SK-N-SH treated with all-trans-retinoic acid at 6 μM for 48 hours (cell line): ENCODE results near the gene GRIK3.

ENCODE experiments used
- ATAC-seq: fragments of 200-7000 bp; cut with Tn5 transposase; 3 replicates; pipeline ENCODE4 v1.9.1; 2020; ENCODE audit warnings: mild to moderate bottlenecking, moderate library complexity
- ARNTL ChIP-seq: fragments of 450-650 bp; formaldehyde crosslinking; IDR thresholded peaks from 2 replicates; pipeline ENCODE4 v1.5.0; 2020; ENCODE audit warnings: low read depth, mild to moderate bottlenecking, moderate library complexity, borderline replicate concordance
- BACH2 ChIP-seq: fragments of 250-450 bp; sonication (Bioruptor Pico); IDR thresholded peaks from 2 replicates; pipeline ENCODE4 v1.9.0; 2021; ENCODE audit warnings: mild to moderate bottlenecking, borderline replicate concordance
- CREB5 ChIP-seq: fragments of 250-450 bp; sonication (Bioruptor Pico); IDR thresholded peaks from 2 replicates; pipeline ENCODE4 v1.5.1; 2020; ENCODE audit warnings: low read depth, mild to moderate bottlenecking, moderate library complexity
- CSDC2 ChIP-seq: fragments of 250-450 bp; sonication (Bioruptor Pico); IDR thresholded peaks from 2 replicates; pipeline ENCODE4 v1.5.0; 2020; ENCODE audit warnings: mild to moderate bottlenecking, moderate library complexity
- CSRNP3 ChIP-seq: fragments of 250-450 bp; sonication (Bioruptor Pico); IDR thresholded peaks from 2 replicates; pipeline ENCODE4 v1.5.1; 2021; ENCODE audit warnings: mild to moderate bottlenecking, moderate library complexity
- ESRRG ChIP-seq: fragments of 250-450 bp; sonication (Bioruptor Pico); IDR thresholded peaks from 2 replicates; pipeline ENCODE4 v1.6.1; 2021; ENCODE audit warnings: mild to moderate bottlenecking
- GLIS3 ChIP-seq: fragments of 250-450 bp; sonication (Bioruptor Pico); IDR thresholded peaks from 2 replicates; pipeline ENCODE4 v1.5.0; 2020; ENCODE audit warnings: mild to moderate bottlenecking, moderate library complexity
- ISL1 ChIP-seq: fragments of 250-450 bp; sonication (Bioruptor Pico); IDR thresholded peaks from 2 replicates; pipeline ENCODE4 v2.1.2; 2022; ENCODE audit warnings: mild to moderate bottlenecking, moderate library complexity
- OSR1 ChIP-seq: fragments of 250-450 bp; sonication (Bioruptor Pico); IDR thresholded peaks from 2 replicates; pipeline ENCODE4 v1.8.0; 2022; ENCODE audit warnings: moderate library complexity, mild to moderate bottlenecking, inconsistent platforms
- POU6F1 ChIP-seq: fragments of 250-450 bp; sonication (Bioruptor Pico); IDR thresholded peaks from 2 replicates; pipeline ENCODE4 v1.8.0; 2021; ENCODE audit warnings: low read depth, mild to moderate bottlenecking, moderate library complexity, borderline replicate concordance
- PPARA ChIP-seq: fragments of 250-450 bp; sonication (Bioruptor Pico); IDR thresholded peaks from 2 replicates; pipeline ENCODE4 v1.5.0; 2020; ENCODE audit warnings: mild to moderate bottlenecking, borderline replicate concordance
- SNAI2 ChIP-seq: fragments of 250-450 bp; sonication (Bioruptor Pico); IDR thresholded peaks from 2 replicates; pipeline ENCODE4 v1.5.0; 2020; ENCODE audit warnings: mild to moderate bottlenecking, moderate library complexity
- TCF4 ChIP-seq: fragments of 250-450 bp; sonication (Bioruptor Pico); IDR thresholded peaks from 2 replicates; pipeline ENCODE4 v1.8.0; 2021; ENCODE audit warnings: mild to moderate bottlenecking, moderate library complexity, borderline replicate concordance
- TOX ChIP-seq: fragments of 250-450 bp; sonication (Bioruptor Pico); IDR thresholded peaks from 2 replicates; pipeline ENCODE4 v1.8.0; 2021; ENCODE audit warnings: mild to moderate bottlenecking, moderate library complexity, borderline replicate concordance
- TSHZ2 ChIP-seq: fragments of 250-450 bp; sonication (Bioruptor Pico); IDR thresholded peaks from 2 replicates; pipeline ENCODE4 v1.5.0; 2020; ENCODE audit warnings: mild to moderate bottlenecking, moderate library complexity
- ZC3H10 ChIP-seq: fragments of 250-450 bp; sonication (Bioruptor Pico); IDR thresholded peaks from 2 replicates; pipeline ENCODE4 v1.5.1; 2021; ENCODE audit warnings: mild to moderate bottlenecking, moderate library complexity
- ZFP3 ChIP-seq: fragments of 250-450 bp; sonication (Bioruptor Pico); IDR thresholded peaks from 2 replicates; pipeline ENCODE4 v1.5.0; 2020; ENCODE audit warnings: mild to moderate bottlenecking, moderate library complexity
- ZFP30 ChIP-seq: fragments of 450-650 bp; formaldehyde crosslinking; IDR thresholded peaks from 2 replicates; pipeline ENCODE4 v1.5.0; 2022; ENCODE audit warnings: mild to moderate bottlenecking, moderate library complexity
- ZNF565 ChIP-seq: fragments of 450-650 bp; formaldehyde crosslinking; conservative IDR thresholded peaks from 2 replicates; pipeline ENCODE4 v1.5.0; 2020; ENCODE audit warnings: low read depth, mild to moderate bottlenecking, moderate library complexity
- ZNF70 ChIP-seq: fragments of 450-650 bp; formaldehyde crosslinking; IDR thresholded peaks from 2 replicates; pipeline ENCODE4 v1.5.0; 2020; ENCODE audit warnings: mild to moderate bottlenecking, moderate library complexity
- ZNF8 ChIP-seq: fragments of 450-650 bp; formaldehyde crosslinking; IDR thresholded peaks from 2 replicates; pipeline ENCODE4 v1.5.0; 2020; ENCODE audit warnings: mild to moderate bottlenecking, moderate library complexity
- TF ChIP-seq, protein P1 (sequence below): fragments of 250-450 bp; sonication (Bioruptor Pico); IDR thresholded peaks from 2 replicates; pipeline ENCODE4 v1.8.0; 2020; ENCODE audit warnings: mild to moderate bottlenecking, moderate library complexity, borderline replicate concordance

The GRIK3 gene

GRCh38 chr1:36818771-36819170 is 215.5 kb downstream of the GRIK3 start:
- no peak for ATAC-seq

DNA sequence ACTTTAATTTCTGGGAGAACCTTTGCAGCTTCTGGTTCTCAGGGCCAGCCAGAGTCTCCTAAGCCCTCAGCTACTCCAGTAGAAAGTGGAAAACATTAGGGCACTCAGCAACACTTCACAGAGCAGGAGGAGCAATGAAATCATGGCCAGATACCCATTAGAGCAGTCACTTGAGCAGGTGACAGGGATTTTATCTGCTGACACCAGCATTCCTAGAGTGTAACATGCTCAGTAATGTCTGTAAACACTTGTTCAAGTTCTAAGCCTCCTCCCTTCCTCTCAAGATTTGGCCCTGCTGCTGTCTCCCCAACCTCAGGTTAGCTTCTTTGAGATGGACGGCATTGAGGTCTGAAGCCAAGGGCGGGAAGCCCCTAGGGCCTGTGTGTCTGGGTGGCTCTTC is 218.0 kb downstream of the GRIK3 start:
- ATAC-seq: no peak

More at GRCh38 chr1:36818771-36819170, 215.5 kb downstream of the GRIK3 start:
- TF ChIP-seq TOX (CRISPR knock-in tag) (no peak), ZFP3 (CRISPR knock-in tag) (no peak), OSR1 (no peak), ZNF565 (CRISPR knock-in tag) (no peak), ZNF70 (no peak), POU6F1 (no peak), PPARA (CRISPR knock-in tag) (no peak), ZNF8 (CRISPR knock-in tag) (no peak), GLIS3 (CRISPR knock-in tag) (no peak), ZFP30 (CRISPR knock-in tag) (no peak), ZC3H10 (CRISPR knock-in tag) (no peak), ISL1 (CRISPR knock-in tag) (no peak), ARNTL (CRISPR knock-in tag) (no peak), SNAI2 (no peak), TSHZ2 (CRISPR knock-in tag) (no peak), TCF4 (CRISPR knock-in tag) (no peak), CSDC2 (no peak), CSRNP3 (no peak), BACH2 (CRISPR knock-in tag) (no peak)
- TF ChIP-seq, protein P1, sequence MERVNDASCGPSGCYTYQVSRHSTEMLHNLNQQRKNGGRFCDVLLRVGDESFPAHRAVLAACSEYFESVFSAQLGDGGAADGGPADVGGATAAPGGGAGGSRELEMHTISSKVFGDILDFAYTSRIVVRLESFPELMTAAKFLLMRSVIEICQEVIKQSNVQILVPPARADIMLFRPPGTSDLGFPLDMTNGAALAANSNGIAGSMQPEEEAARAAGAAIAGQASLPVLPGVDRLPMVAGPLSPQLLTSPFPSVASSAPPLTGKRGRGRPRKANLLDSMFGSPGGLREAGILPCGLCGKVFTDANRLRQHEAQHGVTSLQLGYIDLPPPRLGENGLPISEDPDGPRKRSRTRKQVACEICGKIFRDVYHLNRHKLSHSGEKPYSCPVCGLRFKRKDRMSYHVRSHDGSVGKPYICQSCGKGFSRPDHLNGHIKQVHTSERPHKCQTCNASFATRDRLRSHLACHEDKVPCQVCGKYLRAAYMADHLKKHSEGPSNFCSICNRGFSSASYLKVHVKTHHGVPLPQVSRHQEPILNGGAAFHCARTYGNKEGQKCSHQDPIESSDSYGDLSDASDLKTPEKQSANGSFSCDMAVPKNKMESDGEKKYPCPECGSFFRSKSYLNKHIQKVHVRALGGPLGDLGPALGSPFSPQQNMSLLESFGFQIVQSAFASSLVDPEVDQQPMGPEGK (CRISPR knock-in tag): no peak

More for the DNA sequence above, 218.0 kb downstream of the GRIK3 start:
- TF ChIP-seq PPARA (CRISPR knock-in tag): no peak
- no peak for TF ChIP-seq CSDC2
- TF ChIP-seq GLIS3 (CRISPR knock-in tag): no peak
- TF ChIP-seq TOX (CRISPR knock-in tag): no peak
- no peak for TF ChIP-seq CREB5 (CRISPR knock-in tag)
- TF ChIP-seq ESRRG: no peak
- TF ChIP-seq, protein P1 (CRISPR knock-in tag): no peak
- TF ChIP-seq POU6F1: no peak
- no peak for TF ChIP-seq ZFP3 (CRISPR knock-in tag)
